UCSD-AML1 (cell line): ENCODE data around the gene DGKB.

ENCODE experiments used
- DNase-seq: peaks from one replicate; lab custom pipeline; 2025; ENCODE audit not compliant: unreplicated experiment; lab: John Stamatoyannopoulos, UW

The DGKB gene

DNA sequence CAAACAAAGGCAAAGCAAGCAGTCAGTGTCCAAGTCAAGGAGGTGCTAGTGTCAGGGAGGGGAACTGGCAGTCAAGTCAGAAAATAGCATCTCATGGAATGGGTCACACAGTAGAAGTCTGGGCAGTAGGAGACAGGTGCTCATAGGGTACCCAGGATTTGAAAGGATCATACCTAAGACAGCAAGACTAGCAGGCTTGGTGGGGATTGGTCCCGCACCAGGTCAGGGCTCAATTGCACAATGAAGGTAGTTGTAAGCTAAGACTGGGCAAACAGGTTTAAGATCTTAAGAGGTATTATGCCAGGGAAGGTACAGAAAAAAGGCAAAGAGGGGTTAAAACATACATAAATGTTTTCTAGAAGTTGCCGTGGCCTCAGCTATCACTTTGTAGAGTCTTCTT is 731.7 kb downstream of the DGKB start:
- no peak for DNase-seq

DNA sequence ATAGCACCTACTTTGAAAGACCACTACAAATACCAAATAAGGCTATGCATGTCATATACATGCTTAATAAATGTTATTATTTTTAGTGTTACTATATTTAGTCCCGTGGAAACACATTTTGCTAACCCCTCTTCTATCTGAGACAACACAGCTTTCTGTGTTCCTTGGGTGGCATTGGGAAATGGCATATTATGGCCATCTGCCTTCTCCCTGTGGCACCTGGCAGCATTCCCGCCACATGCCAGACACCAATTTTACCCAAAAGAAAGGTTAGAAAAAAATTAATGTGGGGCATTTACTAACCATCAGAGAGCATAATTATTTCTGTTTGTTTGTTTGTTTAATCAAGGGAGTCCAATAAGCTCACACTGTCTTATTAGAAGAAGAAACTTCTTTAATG is 744.4 kb downstream of the DGKB start:
- no peak for DNase-seq

DNA sequence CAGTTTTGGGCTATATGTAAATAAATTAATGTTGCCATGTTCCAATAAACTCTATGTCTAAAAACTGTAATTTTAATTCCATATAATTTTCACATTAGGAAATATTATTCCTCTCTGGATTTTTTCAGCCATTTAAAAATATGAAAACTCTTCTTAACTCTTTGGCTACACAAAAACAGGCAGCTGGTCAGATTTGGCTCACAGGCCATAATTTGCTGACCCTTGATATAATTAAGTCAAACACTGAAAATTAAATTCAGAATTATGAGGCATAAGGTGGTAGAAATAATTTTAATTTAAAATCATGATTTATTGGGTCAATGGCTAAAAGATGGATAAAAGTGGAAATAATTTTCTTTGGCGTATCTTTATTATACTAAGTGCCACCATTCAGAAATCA is 746.1 kb downstream of the DGKB start:
- DNase-seq: no peak

DNA sequence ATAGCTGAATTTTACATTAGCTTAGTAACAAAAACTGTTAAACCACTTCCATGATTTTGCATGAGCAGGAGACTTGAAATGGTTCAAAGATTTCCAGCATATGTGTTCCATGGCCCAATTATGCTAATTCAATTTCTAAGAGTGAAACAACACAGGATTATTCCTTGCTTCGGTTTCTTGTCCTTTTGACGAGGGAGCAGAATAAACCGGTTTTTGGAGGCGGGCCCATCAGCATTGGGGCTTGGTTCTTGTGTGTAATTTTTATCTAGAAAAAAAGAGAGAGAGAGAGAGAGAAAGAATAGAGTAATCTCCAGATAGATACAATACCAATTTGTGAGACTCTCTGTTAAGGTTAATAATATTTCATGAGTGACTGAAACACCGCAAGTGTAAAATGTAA is 753.6 kb downstream of the DGKB start:
- no peak for DNase-seq

DNA sequence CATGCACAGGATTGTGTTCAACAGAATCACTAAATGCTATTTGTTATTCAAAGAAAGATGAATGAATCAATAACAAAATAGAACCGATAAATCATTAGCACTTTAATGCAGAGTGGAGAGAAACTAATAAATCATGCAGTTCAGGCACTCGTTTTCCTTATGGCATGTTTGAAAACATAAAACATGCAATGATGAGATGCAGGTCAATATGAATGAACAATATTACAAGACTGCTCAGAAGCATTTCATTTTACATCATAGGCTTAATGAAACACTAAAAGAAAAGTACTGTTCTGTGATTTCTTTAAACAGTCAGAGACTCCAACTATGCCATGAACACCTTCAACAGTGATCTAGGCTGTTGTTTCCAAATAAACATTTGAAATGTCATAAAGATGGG is 755.0 kb downstream of the DGKB start:
- DNase-seq: no peak

DNA sequence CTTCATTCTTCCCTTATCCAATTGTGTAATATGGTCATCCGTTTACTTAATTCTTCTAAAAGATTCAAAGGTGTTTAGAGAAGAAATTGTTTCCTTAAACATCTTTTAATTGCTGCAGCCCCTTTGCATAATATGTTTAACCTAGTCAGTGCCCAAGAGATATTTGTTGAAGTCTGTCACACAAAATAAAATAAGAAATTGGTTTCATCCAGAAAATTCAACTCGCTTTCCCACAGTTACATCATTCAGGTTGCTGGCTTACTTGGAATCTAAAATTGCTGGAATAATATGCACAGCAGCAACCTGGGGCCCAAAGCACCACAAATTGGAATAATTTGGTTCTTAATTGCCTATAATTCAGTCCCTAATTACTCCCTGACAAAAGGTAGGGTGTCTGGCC is 758.0 kb downstream of the DGKB start:
- no peak for DNase-seq

DNA sequence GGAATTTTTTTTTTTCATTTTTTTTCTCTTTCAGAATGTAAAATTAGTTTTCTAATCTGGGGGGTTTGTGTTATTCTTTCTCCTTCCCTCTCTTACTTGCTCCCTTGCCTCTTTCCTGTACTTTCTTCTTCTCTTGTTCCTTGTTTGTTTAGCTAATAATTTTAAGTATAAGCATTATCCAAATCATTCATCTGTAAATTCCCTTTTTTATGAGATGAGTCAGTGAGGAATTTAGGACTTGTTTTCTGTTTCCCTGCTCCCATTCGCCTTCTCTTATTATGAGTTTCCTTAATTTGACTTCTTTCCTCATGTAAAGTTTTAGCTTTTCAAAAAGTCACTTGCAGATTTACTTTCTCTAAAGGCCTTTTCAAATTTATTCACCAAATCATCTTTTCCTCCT is 758.4 kb downstream of the DGKB start:
- no peak for DNase-seq

DNA sequence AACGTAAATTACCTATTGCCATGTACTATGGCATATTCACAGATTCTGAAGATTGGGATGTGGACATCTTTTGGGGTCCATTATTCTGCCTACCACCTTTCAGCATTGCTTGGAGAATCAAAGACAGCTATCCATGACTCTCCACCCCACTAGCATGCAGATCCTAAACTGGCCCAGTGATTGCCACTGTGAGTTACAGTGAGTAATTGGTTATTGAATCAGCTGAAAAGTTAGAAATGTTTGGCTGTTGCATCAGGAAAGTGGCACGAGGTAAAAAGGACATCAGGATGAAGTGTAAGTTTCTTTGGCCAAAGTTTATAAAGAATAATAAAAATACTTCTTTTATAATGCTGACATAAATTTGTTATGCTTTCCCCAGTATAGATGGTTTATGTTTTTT is 764.9 kb downstream of the DGKB start:
- no peak for DNase-seq

DNA sequence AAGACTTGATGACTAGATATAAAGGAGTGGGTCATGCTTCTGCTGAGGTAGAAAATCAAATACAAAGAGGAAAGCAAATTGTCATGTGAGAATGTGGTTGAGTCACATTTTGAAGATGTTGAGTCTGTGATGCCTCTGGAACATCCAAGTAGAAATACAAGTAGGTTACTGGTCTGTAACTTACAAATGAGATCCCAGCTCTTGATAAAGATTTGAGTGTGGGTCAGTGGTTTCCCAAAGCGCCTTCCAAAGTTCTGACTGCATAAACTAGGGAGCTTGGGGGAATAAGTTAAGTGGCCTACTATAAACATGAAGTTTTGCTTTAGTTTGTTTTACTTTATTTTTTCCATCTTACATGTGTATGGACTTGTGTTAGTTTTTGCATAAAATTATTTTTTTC is 768.8 kb downstream of the DGKB start:
- DNase-seq: no peak

DNA sequence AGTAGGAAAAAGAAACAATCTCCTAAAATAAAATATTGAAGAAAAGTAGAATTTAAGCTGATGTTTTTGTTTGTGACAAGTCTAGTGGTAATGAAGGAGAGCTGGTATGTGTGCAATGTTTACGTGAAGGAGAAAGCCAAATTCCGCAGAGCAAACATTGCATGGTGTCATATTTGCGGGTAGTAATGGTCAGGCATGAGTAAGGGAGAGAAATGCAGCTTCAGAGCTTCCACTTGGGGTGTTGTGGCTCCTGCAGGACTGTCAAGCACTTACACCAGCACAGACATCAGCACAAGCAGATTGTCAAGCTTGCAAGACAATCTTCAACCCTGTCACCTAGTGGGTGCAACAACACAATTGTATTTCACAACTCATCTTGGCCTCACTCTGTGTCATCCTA is 776.6 kb downstream of the DGKB start:
- no peak for DNase-seq

DNA sequence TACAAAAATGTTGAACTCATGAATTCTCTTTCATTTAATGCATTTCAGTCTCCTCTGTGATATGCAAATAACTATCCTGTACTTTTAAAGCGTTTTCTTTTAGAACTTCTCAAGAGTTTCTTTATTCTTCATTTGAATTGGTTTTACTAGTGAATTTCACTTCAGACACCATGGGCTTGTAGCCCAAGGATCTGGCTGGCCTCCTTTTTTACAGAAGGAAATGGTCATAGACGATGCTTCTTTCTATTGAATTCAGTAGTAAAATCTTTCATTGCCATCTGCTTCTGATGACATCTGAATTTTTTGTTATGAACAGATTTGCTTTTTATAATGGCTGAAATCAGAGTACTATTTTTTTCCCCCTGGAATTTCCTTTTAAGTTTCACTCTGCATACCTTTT is 777.8 kb downstream of the DGKB start:
- no peak for DNase-seq

DNA sequence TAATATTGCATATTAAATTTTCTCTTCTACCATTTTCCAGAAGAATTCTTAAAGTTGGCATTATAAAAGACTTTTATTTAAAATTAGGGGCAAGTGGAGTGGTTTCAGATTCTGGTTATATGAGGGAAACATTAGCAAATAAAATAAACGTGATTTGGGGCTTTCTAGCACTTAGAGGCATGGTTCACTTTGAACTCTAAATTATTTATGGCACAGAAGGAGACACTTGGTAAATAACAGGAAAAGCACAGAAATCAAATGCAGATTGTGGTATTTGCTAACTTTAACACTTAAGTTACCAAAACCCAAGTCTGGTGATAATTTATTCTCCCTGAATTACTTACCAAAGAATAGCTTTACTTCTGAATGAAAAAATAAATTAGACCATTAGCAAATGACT is 778.6 kb downstream of the DGKB start:
- DNase-seq: no peak

DNA sequence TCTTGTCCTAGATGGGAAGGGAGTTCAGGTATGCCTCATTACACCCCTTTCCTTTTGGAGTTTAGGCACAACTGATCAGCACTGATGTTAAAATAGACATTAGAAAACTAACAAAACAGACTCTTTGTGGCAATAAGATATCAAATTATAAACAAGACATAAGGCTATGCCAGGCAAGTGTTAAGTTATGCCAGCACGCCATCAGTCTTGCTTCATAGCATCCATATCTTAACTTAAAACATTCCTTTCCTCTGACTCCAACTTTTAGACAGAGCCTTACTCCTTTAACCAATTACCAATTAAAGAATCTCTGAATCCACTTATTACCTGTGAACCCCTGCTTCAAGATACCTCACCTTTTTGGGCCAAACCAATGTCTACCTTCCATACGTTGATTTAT is 786.9 kb downstream of the DGKB start:
- DNase-seq: no peak

DNA sequence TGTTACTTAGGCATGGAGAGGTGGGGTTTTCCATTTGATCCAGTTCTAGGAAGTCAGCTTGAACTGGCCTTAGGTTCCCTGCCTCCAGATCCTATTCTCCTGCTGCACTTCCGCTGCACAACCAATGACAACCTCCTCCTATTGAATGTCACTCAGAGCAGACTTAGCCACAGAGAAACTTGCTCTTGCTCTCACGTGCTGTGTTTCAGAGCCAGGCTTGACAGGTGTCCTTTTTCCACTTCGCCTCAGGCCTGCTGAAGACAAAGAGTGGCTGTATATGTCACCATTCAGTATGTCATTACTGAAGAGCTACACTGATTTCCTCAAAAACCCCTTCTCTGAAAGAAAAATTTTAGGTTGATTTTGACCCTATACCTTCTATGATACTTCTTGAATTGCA is 797.7 kb downstream of the DGKB start:
- DNase-seq: no peak

DNA sequence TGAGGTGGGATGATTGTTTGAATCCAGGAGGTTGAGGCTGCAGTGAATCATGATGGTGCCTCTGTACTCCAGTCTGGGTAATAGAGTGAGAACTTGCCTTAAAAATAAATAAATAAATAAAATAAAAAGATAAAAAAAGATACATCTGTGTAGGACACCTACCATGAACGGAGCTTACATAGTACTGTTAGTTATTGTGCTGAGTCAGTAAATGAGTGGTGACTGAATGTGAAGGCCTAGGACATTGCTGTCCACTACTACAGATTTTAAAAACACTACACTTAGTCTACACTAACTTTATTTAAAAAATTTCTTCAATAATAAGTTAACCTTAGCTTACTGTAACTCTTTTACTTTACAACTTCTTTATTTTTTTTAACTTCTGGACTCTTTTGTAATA is 806.4 kb downstream of the DGKB start:
- DNase-seq: no peak

DNA sequence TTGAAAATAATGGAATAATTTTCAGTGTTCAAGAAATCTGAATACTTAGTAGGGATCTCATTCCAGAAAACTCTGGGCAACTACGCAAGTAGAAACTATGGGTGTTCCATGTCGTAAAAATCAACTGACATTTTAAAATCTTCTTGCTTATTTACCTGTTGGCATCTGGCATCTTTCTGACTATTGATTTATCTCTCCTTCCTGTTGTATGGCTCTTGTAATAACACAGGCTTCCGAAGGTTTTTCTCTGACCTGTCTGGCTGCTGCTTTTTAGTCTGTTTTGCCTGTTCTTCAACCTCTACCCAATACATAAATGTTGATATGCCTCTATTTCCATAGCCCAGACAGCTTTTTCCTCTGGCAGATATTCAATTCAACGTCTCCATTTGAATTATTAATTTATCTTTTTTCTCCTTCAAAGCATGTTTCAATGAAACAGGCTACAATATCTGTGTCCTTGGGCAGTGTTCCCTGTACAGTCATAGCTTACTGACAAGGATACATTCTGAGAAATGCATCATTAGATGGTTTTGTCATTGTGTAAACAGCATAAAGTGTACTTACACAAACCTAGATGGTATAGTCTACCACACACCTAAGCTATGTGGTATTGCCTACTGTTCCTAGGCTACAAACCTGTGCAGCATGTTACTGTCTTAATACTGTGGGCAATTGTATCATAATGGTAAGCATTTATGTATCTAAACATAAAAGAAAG is 807.2 kb downstream of the DGKB start:
- DNase-seq: no peak
